HepG2 (cell line): Measurements from ENCODE around the gene IL21R.
"Not testable (repeated sequence)": the region's sequence is repeated elsewhere in the genome, so short reads cannot be mapped to it uniquely, and the experiment has no call there.

Source experiments
- CEBPB ChIP-seq: IDR thresholded peaks from 2 replicates; pipeline ENCODE4 v1.6.1; 2011; ENCODE audit warnings: low read depth, low read length, improper control_type of control experiment, borderline replicate concordance
- MYC ChIP-seq: sonication (generic); formaldehyde crosslinking; IDR thresholded peaks from 2 replicates; pipeline ENCODE4 v1.9.0; 2021; ENCODE audit warnings: missing genetic modification reagents, borderline replicate concordance
- POLR2A ChIP-seq, 2 experiments: IDR thresholded peaks; 2 replicates each; pipeline ENCODE4 v1.6.1; 2011; ENCODE audit warnings: low read depth in 2 of 2, low read length in 2 of 2, mild to moderate bottlenecking in 1 of 2, moderate library complexity in 1 of 2; ENCODE audit not compliant: insufficient read depth in 1 of 2
- RARG ChIP-seq: sonication (generic); formaldehyde crosslinking; IDR thresholded peaks from 2 replicates; pipeline ENCODE4 v1.4.0; 2020; ENCODE audit warnings: low read depth, mild to moderate bottlenecking, missing genetic modification reagents
- ZBTB20 ChIP-seq: sonication (generic); formaldehyde crosslinking; IDR thresholded peaks from 2 replicates; pipeline ENCODE4 v1.8.1; 2023; ENCODE audit warnings: missing genetic modification reagents, low read depth, mild to moderate bottlenecking, borderline replicate concordance
- TF ChIP-seq, protein P1 (sequence below): sonication (generic); formaldehyde crosslinking; IDR thresholded peaks from 2 replicates; pipeline ENCODE4 v1.5.0; 2020; ENCODE audit warnings: mild to moderate bottlenecking, missing genetic modification reagents, moderate library complexity
- TF ChIP-seq, protein P2 (sequence below): sonication (generic); formaldehyde crosslinking; IDR thresholded peaks from 2 replicates; pipeline ENCODE4 v1.4.0; 2020; ENCODE audit warnings: missing genetic modification reagents, borderline replicate concordance
- TF ChIP-seq, protein P3 (sequence below), 2 experiments: sonication (generic) in 1 of 2; formaldehyde crosslinking in 1 of 2; IDR thresholded peaks; 2 replicates each; pipeline versions ENCODE4 v1.5.1 to v1.6.1; 2011 to 2020; ENCODE audit warnings: borderline replicate concordance in 1 of 2, low read depth in 1 of 2, low read length in 1 of 2, mild to moderate bottlenecking in 1 of 2, missing genetic modification reagents in 1 of 2, moderate library complexity in 1 of 2

DNA sequence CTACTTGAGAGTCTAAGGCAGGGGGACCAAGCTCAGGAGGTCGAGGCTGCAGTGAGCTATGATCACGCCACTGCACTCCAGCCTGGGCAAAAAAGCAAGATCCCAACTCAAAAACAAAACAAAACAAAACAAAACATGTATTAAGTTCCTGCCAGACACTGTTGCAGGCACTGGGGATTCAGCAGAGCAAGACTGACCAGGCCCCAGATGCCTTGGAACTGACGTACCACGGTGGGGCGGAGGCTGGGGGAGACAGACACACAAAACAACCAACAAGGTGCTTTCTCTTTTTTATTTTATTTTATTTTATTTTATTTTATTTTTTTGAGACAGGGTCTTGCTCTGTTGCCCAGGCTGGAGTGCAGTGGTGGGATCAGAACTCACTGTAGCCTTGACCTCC is 33.2 kb downstream of the IL21R start:
- TF ChIP-seq, protein P1, sequence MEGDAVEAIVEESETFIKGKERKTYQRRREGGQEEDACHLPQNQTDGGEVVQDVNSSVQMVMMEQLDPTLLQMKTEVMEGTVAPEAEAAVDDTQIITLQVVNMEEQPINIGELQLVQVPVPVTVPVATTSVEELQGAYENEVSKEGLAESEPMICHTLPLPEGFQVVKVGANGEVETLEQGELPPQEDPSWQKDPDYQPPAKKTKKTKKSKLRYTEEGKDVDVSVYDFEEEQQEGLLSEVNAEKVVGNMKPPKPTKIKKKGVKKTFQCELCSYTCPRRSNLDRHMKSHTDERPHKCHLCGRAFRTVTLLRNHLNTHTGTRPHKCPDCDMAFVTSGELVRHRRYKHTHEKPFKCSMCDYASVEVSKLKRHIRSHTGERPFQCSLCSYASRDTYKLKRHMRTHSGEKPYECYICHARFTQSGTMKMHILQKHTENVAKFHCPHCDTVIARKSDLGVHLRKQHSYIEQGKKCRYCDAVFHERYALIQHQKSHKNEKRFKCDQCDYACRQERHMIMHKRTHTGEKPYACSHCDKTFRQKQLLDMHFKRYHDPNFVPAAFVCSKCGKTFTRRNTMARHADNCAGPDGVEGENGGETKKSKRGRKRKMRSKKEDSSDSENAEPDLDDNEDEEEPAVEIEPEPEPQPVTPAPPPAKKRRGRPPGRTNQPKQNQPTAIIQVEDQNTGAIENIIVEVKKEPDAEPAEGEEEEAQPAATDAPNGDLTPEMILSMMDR: not testable (repeated sequence)
- TF ChIP-seq, protein P2, sequence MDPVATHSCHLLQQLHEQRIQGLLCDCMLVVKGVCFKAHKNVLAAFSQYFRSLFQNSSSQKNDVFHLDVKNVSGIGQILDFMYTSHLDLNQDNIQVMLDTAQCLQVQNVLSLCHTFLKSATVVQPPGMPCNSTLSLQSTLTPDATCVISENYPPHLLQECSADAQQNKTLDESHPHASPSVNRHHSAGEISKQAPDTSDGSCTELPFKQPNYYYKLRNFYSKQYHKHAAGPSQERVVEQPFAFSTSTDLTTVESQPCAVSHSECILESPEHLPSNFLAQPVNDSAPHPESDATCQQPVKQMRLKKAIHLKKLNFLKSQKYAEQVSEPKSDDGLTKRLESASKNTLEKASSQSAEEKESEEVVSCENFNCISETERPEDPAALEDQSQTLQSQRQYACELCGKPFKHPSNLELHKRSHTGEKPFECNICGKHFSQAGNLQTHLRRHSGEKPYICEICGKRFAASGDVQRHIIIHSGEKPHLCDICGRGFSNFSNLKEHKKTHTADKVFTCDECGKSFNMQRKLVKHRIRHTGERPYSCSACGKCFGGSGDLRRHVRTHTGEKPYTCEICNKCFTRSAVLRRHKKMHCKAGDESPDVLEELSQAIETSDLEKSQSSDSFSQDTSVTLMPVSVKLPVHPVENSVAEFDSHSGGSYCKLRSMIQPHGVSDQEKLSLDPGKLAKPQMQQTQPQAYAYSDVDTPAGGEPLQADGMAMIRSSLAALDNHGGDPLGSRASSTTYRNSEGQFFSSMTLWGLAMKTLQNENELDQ (CRISPR knock-in tag): not testable (repeated sequence)
- TF ChIP-seq POLR2A (IDR thresholded peaks at IDR 0.05; ENCODE audit: insufficient read depth in 1 of 2, low read depth in 2 of 2, low read length in 2 of 2); ZBTB20; CEBPB; MYC (CRISPR knock-in tag); RARG (CRISPR knock-in tag): not testable (repeated sequence)
- TF ChIP-seq, protein P3, sequence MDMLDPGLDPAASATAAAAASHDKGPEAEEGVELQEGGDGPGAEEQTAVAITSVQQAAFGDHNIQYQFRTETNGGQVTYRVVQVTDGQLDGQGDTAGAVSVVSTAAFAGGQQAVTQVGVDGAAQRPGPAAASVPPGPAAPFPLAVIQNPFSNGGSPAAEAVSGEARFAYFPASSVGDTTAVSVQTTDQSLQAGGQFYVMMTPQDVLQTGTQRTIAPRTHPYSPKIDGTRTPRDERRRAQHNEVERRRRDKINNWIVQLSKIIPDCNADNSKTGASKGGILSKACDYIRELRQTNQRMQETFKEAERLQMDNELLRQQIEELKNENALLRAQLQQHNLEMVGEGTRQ (IDR thresholded peaks at IDR 0.05; ENCODE audit: low read depth, low read length): not testable (repeated sequence)
- TF ChIP-seq, protein P3 (CRISPR knock-in tag; IDR thresholded peaks at IDR 0.05; ENCODE audit: borderline replicate concordance): not testable (repeated sequence)
